Tibial nerve (tissue), 4 donors: ENCODE measurements around the gene PRKCG.

ENCODE experiments used
- CTCF ChIP-seq, 5 experiments: fragments of 200-600 bp in 3 of 5; fragments of 450-650 bp in 2 of 5; sonication (generic) in 3 of 5; IDR thresholded peaks; one replicate each; pipeline ENCODE4 v1.5.1; 2016 to 2019; ENCODE audit warnings: antibody characterized with exemption in 5 of 5, mild to moderate bottlenecking in 3 of 5, moderate library complexity in 2 of 5
- EP300 ChIP-seq, 2 donors: sonication (generic); formaldehyde crosslinking; IDR thresholded peaks; one replicate each; pipeline ENCODE4 v1.6.1; 2017; ENCODE audit warnings: antibody characterized with exemption in 2 of 2, mild to moderate bottlenecking in 1 of 2
- POLR2A ChIP-seq, 2 donors: fragments of 450-650 bp; IDR thresholded peaks; one replicate each; pipeline ENCODE4 v1.6.1; 2017; ENCODE audit warnings: antibody characterized with exemption in 2 of 2, mild to moderate bottlenecking in 2 of 2, moderate library complexity in 2 of 2

GRCh38 chr19:53884256-53884655, 2.3 kb downstream of the PRKCG start:
- TF ChIP-seq CTCF (IDR thresholded peaks at IDR 0.05): no peak
- no peak for TF ChIP-seq EP300 (IDR thresholded peaks at IDR 0.05)
- no peak for TF ChIP-seq POLR2A (IDR thresholded peaks at IDR 0.05)
